Measurements from ENCODE around the gene NSG2.
A peak's percentile ranks its signal among the peaks of the same experiment; 100 is the strongest.

The NSG2 gene

DNA sequence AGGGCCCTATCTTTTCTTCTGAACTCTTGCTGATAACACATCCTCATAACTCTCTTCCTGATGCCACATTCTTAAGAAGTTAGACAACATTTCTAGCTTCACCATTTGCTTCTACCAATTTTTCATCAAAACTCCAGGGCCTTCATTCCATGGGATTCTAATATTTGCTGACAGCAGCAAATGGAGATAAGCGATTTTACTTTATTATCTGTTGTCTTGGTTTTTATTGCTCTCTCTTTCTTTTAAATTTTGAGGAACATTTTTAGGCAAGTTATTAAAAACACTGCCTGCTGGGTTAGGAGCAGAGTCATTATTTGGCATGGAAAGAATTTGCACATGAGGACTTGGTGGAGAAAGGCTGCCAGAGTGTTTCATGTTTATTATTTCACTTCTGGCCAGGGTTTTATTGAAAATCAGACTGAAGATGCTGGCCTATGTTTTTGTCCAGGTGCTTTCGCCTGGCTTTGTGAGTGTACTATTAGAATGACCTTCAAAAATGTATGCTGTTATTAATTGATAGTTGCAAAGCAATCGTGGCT lies 27.7 kb downstream of the NSG2 start:
- Histone ChIP-seq H3K4me3 (no peak overlapping the region), H3K4me2 (no peak overlapping the region), H3K36me3 (no peaks in the 10 kb centered on the region), H4K20me1 (no peaks in the 10 kb centered on the region), H3K27ac (no peak overlapping the region), H3K4me1 (peaks cover 0 to 8% (median 0%) of the 10 kb centered on the region in 10 experiments; a peak in 5 of 20 replicates), H3K9ac (no peak overlapping the region), H3K9me3 (replicated peaks in 1 of 11) (no peaks in the 10 kb centered on the region), H3K27me3 (no peaks in the 10 kb centered on the region)
- TF ChIP-seq Cebpa-rat (IDR thresholded peaks at IDR 0.05), result no peak

GRCh38 chr5:174074369-174074768 lies 28.9 kb downstream of the NSG2 start:
- H3K4me2 ChIP-seq, result no peak overlapping the region
- no peak overlapping the region for H3K9ac ChIP-seq
- no peaks in the 10 kb centered on the region for H3K9me3 ChIP-seq (replicated peaks in 1 of 11)
- 0 out of 22 replicates have a peak, but pooled peaks of 1 of the 11 experiments have one; percentile 11 for TF ChIP-seq Cebpa-rat (IDR thresholded peaks at IDR 0.05)
- no peaks in the 10 kb centered on the region for H3K27me3 ChIP-seq
- H3K36me3 ChIP-seq, result no peaks in the 10 kb centered on the region
- H3K27ac ChIP-seq, result no peak overlapping the region
- no peak overlapping the region for H3K4me3 ChIP-seq
- no peaks in the 10 kb centered on the region for H4K20me1 ChIP-seq
- peaks cover 0 to 8% (median 0%) of the 10 kb centered on the region in 10 experiments; a peak in 5 of 20 replicates for H3K4me1 ChIP-seq

- H3K4me1 ChIP-seq, result peaks cover 0 to 8% (median 0%) of the 10 kb centered on the region in 10 experiments; a peak in 5 of 20 replicates
- H3K36me3 ChIP-seq, result no peaks in the 10 kb centered on the region
- H3K4me2 ChIP-seq, result 0 out of 22 replicates have a peak overlapping the region, but pooled peaks of 1 of the 11 experiments have one; percentile 4
- no peak overlapping the region for H3K9ac ChIP-seq
- peaks cover 0 to 8% (median 0%) of the 10 kb centered on the region in 11 experiments; a peak in 3 of 22 replicates for H3K9me3 ChIP-seq (replicated peaks in 1 of 11)
- H3K27me3 ChIP-seq, result no peaks in the 10 kb centered on the region
- H3K4me3 ChIP-seq, result no peak overlapping the region
- H3K27ac ChIP-seq, result no peak overlapping the region
- TF ChIP-seq Cebpa-rat (IDR thresholded peaks at IDR 0.05), result no peak
- no peaks in the 10 kb centered on the region for H4K20me1 ChIP-seq
These were observed 32.9 kb downstream of the NSG2 start for GRCh38 chr5:174078416-174078815.

GRCh38 chr5:174082286-174082685 lies 36.8 kb downstream of the NSG2 start:
- TF ChIP-seq Cebpa-rat (IDR thresholded peaks at IDR 0.05), result no peak
- H3K4me1 ChIP-seq, result peaks cover 0 to 18% (median 13%) of the 10 kb centered on the region in 10 experiments; a peak in 19 of 20 replicates
- H3K36me3 ChIP-seq, result no peaks in the 10 kb centered on the region
- no peaks in the 10 kb centered on the region for H3K27me3 ChIP-seq
- H3K27ac ChIP-seq, result no peak overlapping the region
- H3K9me3 ChIP-seq (replicated peaks in 1 of 11), result peaks cover 0 to 8% (median 0%) of the 10 kb centered on the region in 11 experiments; a peak in 3 of 22 replicates
- H4K20me1 ChIP-seq, result no peaks in the 10 kb centered on the region
- H3K9ac ChIP-seq, result no peak overlapping the region
- no peak overlapping the region for H3K4me2 ChIP-seq
- H3K4me3 ChIP-seq, result no peak overlapping the region

DNA sequence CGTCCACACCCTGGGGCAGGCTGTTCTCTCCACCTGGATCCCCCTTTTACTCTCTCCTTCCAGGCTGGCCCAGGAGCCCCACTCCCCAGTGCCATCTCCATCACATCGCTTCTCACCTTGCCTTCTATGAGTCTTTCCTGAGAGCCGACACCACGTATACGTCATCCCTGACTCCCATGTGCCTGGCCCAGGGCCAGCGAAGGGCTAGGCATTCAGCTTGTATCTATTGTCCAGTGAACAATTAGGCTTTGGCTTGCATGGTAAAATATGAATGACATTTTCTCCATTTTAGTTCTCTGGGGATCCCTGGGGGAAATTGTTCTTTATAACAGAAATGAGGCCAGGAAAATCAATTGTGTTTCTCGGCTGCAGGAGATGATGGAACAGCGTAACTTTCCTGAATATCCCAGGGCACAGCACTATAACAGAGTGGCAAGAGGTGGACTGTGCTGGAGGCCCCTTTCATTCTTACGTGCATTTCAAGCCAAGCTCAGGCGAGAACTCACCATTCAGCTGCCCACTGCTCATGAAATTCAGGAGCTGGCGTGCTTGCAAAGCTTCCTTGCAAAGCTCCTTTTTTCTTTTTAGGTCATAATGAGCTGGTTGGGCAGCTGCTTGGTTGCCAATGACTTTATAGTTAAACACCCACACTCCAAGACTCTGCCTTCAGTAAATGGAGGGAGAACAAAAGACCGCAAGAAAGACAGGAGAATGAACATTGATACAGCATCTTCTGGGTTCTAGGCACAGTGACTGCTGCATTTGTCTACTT lies 37.7 kb downstream of the NSG2 start:
- H3K27ac ChIP-seq, result no peak overlapping the region
- no peak overlapping the region for H3K4me3 ChIP-seq
- peaks cover 0 to 8% (median 0%) of the 10 kb centered on the region in 11 experiments; a peak in 3 of 22 replicates for H3K9me3 ChIP-seq (replicated peaks in 1 of 11)
- TF ChIP-seq Cebpa-rat (IDR thresholded peaks at IDR 0.05), result no peak
- H3K4me2 ChIP-seq, result no peak overlapping the region
- no peak overlapping the region for H3K9ac ChIP-seq
- H3K4me1 ChIP-seq, result peaks cover 0 to 16% (median 13%) of the 10 kb centered on the region in 10 experiments; a peak in 18 of 20 replicates
- no peaks in the 10 kb centered on the region for H3K27me3 ChIP-seq
- H3K36me3 ChIP-seq, result no peaks in the 10 kb centered on the region
- H4K20me1 ChIP-seq, result no peaks in the 10 kb centered on the region

DNA sequence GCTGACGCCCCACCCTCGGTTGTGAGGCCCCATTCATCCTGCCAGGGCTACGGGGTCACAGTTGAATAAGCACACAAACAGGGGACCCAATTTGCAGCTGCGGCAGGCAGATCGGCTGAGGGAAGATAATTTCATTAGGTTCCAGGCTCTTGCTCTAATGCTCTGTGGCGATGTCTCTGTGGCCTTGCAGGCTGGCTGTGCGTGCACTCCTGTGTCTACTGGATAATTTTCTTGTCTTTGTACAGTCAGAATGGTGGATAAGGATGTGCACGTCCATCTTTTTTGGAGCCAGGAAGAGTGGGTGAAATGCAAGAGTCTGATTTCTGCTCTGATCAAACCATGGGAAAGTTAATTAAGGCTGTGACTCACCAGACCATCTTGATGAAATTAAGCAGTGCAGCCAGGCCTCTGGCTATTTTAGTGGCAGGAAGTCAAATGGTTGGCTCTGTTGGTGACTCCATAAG lies 39.2 kb downstream of the NSG2 start:
- Histone ChIP-seq H4K20me1 (no peaks in the 10 kb centered on the region), H3K4me1 (peaks cover 0 to 16% (median 13%) of the 10 kb centered on the region in 10 experiments; a peak in 17 of 20 replicates), H3K27ac (no peak overlapping the region), H3K4me2 (peak overlapping the region; percentile 1 to 75 (median 56); a peak in 20 of 22 replicates), H3K9me3 (replicated peaks in 1 of 11) (peaks cover 0 to 8% (median 0%) of the 10 kb centered on the region in 11 experiments; a peak in 3 of 22 replicates), H3K27me3 (0 out of 22 replicates have a peak, but pooled peaks cover 0 to 3% (median 0%) of the 10 kb centered on the region in 11 experiments), H3K36me3 (no peaks in the 10 kb centered on the region), H3K9ac (no peak overlapping the region), H3K4me3 (no peak overlapping the region)
- TF ChIP-seq Cebpa-rat (IDR thresholded peaks at IDR 0.05), result no peak

DNA sequence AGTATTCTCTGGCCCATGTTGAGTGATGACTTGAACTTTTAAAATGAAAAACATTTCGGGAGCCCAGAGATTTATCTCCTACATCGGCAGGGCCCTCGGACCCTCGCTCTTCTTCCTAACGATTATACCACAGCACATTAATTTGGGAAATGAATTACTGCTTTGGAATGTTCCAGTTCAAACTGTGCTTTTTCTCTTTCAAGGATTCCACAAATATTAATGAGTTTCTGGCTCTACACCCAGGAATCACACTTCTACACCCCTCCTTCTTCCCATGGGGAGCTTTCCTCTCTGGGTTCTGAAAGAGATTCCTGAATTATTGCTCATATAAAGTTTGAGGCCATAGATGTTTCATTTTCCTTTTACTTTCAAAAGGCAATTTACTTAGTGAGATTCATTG lies 41.2 kb downstream of the NSG2 start:
- Histone ChIP-seq H3K4me1 (peaks cover 0 to 16% (median 13%) of the 10 kb centered on the region in 10 experiments; a peak in 17 of 20 replicates), H4K20me1 (no peaks in the 10 kb centered on the region), H3K9me3 (replicated peaks in 1 of 11) (no peaks in the 10 kb centered on the region), H3K27ac (no peak overlapping the region), H3K4me2 (no peak overlapping the region), H3K27me3 (0 out of 22 replicates have a peak, but pooled peaks cover 0 to 3% (median 0%) of the 10 kb centered on the region in 11 experiments), H3K4me3 (no peak overlapping the region), H3K9ac (no peak overlapping the region), H3K36me3 (no peaks in the 10 kb centered on the region)
- TF ChIP-seq Cebpa-rat (IDR thresholded peaks at IDR 0.05), result no peak

DNA sequence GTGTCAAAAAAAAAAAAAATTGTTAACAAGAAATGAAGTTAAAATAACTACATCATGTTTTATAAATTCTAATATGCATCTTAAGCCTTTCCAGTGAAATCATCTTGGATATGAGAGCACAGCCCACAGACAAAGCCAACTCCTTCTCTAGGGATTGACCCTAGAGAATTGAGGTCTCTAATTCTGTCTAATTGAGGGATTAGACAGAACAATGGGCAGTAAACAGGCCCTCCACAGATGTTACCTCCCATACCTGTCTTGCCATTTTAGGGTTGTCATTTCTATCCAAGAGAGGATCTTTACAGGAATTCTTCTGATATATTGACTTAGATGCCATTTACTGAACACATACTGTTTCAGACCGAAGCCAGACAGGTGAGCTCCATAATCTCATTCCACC lies 42.3 kb downstream of the NSG2 start:
- Histone ChIP-seq H4K20me1 (no peaks in the 10 kb centered on the region), H3K36me3 (no peaks in the 10 kb centered on the region), H3K4me1 (peaks cover 0 to 16% (median 13%) of the 10 kb centered on the region in 10 experiments; a peak in 17 of 20 replicates), H3K4me2 (no peak overlapping the region), H3K27me3 (0 out of 22 replicates have a peak, but pooled peaks cover 0 to 3% (median 0%) of the 10 kb centered on the region in 11 experiments), H3K4me3 (no peak overlapping the region), H3K9ac (no peak overlapping the region), H3K27ac (no peak overlapping the region), H3K9me3 (replicated peaks in 1 of 11) (no peaks in the 10 kb centered on the region)
- no peak for TF ChIP-seq Cebpa-rat (IDR thresholded peaks at IDR 0.05)

DNA sequence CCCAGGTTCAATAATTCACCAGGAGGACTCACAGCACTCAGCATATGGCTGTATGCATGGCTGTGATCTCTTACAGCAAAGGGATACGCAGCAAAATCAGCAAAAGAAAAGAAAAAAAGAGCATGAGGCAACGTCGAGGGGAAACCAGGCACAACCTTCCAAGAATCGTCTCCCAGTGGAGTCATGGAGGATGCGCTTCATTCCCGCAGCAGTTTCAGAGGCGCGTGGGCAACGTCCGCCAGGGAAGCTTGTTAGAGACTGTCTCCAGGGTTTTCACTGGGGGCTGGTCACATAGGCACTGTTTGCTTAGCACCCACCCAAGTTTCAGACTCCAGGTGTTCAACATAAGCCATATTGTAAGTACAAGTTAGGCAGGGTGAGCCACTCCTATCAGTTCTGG lies 44.6 kb downstream of the NSG2 start:
- no peak overlapping the region for H3K4me3 ChIP-seq
- H3K27ac ChIP-seq, result no peak overlapping the region
- peaks cover 0 to 7% (median 0%) of the 10 kb centered on the region in 11 experiments; a peak in 2 of 22 replicates for H4K20me1 ChIP-seq
- H3K4me1 ChIP-seq, result peaks cover 0 to 21% (median 15%) of the 10 kb centered on the region in 10 experiments; a peak in 17 of 20 replicates
- no peaks in the 10 kb centered on the region for H3K36me3 ChIP-seq
- peaks cover 0 to 4% (median 0%) of the 10 kb centered on the region in 11 experiments; a peak in 3 of 22 replicates for H3K27me3 ChIP-seq
- no peak overlapping the region for H3K9ac ChIP-seq
- H3K4me2 ChIP-seq, result no peak overlapping the region
- no peaks in the 10 kb centered on the region for H3K9me3 ChIP-seq (replicated peaks in 1 of 11)
- no peak for TF ChIP-seq Cebpa-rat (IDR thresholded peaks at IDR 0.05)
